ENCODE measurements around the gene TNNI2. TPM values are rescaled to one million over a fixed set of nuclear protein-coding genes. Genes with fewer than 3 reads are reported as not detected.

The TNNI2 gene
- total and polyA plus RNA-seq, 9 donors: 0.41 to 1.2 (median 0.66) TPM; not detected in 5

DNA sequence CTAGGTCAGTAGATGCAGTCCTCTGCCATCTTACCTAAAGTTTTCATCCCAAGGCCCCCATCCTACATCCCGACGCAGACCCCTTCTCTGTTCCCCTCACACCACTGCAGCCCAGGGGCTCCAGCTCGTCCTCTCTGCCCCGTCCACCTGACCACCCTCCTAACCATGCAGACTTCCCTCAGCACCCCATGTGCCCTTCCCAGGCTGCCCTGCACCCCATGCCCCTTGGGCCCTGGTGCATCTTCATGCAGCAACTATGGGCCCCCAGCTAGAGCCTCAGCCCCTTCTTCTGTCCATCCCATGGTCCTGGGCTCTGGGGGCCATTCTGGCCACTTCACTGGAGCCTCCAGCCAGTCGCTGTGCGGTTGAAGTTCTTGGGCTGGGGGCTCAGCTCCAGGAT, 50.0 kb downstream of the TNNI2 start:
- TF ChIP-seq EP300 (IDR thresholded peaks at IDR 0.05): no peak
- no peak for TF ChIP-seq POLR2A (IDR thresholded peaks at IDR 0.05)
- TF ChIP-seq CTCF (IDR thresholded peaks at IDR 0.05): no peak
- Histone ChIP-seq H3K27me3 (no peaks in the 10 kb centered on the region), H3K4me1 (ENCODE audit: insufficient read depth) (no peaks in the 10 kb centered on the region), H3K36me3 (no peaks in the 10 kb centered on the region), H3K9me3 (no peaks in the 10 kb centered on the region), H3K4me3 (no peak overlapping the region), H3K27ac (no peak overlapping the region)
- intact Hi-C loops (cut with DNase I): loop anchor here in 1 of 4 donors (5.0 kb wide), 1 partner anchor 258 kb away; no protein-coding TSS in a partner anchor
- DNase-seq: peak in 2 of 5 donors; percentile 12 to 26
- WGBS, 3 donors: 85 to 97% (median 93%) methylated on average over 4 to 6 of the region's 6 CpGs

GRCh38 chr11:1889224-1889930, 50.6 kb downstream of the TNNI2 start:
- H3K9me3 ChIP-seq: no peaks in the 10 kb centered on the region
- H3K27ac ChIP-seq: no peak overlapping the region
- no peak overlapping the region for H3K4me3 ChIP-seq
- TF ChIP-seq EP300 (IDR thresholded peaks at IDR 0.05): no peak
- TF ChIP-seq CTCF (IDR thresholded peaks at IDR 0.05): no peak
- no peak for TF ChIP-seq POLR2A (IDR thresholded peaks at IDR 0.05)
- WGBS, 3 donors: 79 to 84% (median 83%) methylated on average over 14 to 34 of the region's 34 CpGs
- intact Hi-C loops (cut with DNase I): loop anchor here in 1 of 4 donors (5.0 kb wide), 1 partner anchor 258 kb away; no protein-coding TSS in a partner anchor
- H3K4me1 ChIP-seq (ENCODE audit: insufficient read depth): no peaks in the 10 kb centered on the region
- no peaks in the 10 kb centered on the region for H3K36me3 ChIP-seq
- peak in 2 of 5 donors; percentile 11 to 35 for DNase-seq
- no peaks in the 10 kb centered on the region for H3K27me3 ChIP-seq

DNA sequence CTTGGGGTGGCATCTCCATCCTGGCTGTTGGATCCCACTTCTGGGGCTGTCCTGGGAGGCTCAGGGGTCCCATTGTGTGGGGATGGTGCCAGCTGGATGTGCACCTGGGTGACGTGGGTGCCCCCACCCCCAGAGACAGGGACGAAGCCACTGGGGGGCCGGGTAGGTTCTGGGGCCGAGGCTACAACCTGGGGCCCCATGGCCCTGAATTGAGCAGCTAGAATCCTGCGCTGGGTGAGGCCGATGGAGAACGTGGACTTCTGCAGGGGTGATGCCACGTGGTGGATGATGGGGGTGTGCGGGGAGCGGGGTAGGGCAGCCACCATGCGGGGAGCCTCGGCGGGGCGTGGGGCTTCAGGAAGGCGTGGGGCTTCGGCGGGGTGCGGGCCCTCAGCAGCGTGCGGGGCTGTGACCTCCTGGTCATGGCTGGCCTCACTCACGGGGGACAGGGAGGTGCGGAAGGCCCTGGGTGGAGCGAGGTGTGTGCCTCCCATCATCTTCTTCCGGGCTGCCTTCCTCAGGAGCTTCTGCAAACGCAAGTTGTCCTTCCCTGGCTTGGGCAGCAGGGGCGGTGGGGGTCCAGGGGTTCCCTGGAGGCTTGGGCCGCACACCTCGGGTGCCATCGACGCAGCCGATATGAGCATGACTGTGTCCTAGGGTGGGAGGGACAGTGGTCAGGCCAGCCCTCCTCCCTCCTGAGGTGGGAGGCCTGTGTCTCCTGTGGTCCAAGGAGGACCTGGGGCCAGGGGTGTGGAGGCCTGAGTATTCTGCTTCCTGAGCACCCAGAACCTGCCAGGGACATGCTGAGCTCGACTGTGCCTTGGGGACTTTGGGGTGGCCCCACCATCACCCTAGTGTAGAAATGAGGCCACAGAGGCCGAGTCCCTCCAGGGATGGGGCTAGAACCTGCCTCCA, 51.4 kb downstream of the TNNI2 start:
- DNase-seq: peak in 2 of 5 donors; percentile 19 to 29
- intact Hi-C loops (cut with DNase I): loop anchor here in 3 of 4 donors (5.0 to 10.0 kb wide), 2 partner anchors 55 to 257 kb away; partner anchors contain the start of gene MRPL23 (in 2 of the 3)
- Histone ChIP-seq H3K27ac (no peak overlapping the region), H3K36me3 (no peaks in the 10 kb centered on the region), H3K27me3 (no peaks in the 10 kb centered on the region), H3K4me3 (no peak overlapping the region), H3K9me3 (no peaks in the 10 kb centered on the region), H3K4me1 (ENCODE audit: insufficient read depth) (no peaks in the 10 kb centered on the region)
- WGBS, 3 donors: 90 to 94% (median 92%) methylated on average over 30 to 33 of the region's 33 CpGs
- no peak for TF ChIP-seq CTCF (IDR thresholded peaks at IDR 0.05)
- TF ChIP-seq POLR2A (IDR thresholded peaks at IDR 0.05): no peak
- no peak for TF ChIP-seq EP300 (IDR thresholded peaks at IDR 0.05)

Small RNA genes lying within 50 kb of the gene (microRNA-seq; reads per million reads assigned to microRNA genes)
- gene MIR4298 (0 reads per million in 3 donors), gene MIR7847 (0 reads per million in 3 donors)

Small RNA genes lying within 50 kb of the gene (small RNA-seq; reads per million reads assigned to genes)
- not detected for gene AC051649.1
- not detected for gene MIR4298

Other genes with a start within 250 kb of the TNNI2 start
- gene KRTAP5-2, start 240.7 kb upstream of the TNNI2 start, total RNA-seq: not detected
- gene KRTAP5-2, start 240.7 kb upstream of the TNNI2 start, polyA plus RNA-seq: not detected
- not detected for gene KRTAP5-3, start 230.5 kb upstream of the TNNI2 start, total RNA-seq
- gene KRTAP5-3, start 230.5 kb upstream of the TNNI2 start, polyA plus RNA-seq: not detected
- not detected for gene KRTAP5-4, start 216.8 kb upstream of the TNNI2 start, total RNA-seq
- not detected for gene KRTAP5-4, start 216.8 kb upstream of the TNNI2 start, polyA plus RNA-seq
- gene KRTAP5-5, start 209.2 kb upstream of the TNNI2 start, total RNA-seq: not detected
- not detected for gene KRTAP5-5, start 209.2 kb upstream of the TNNI2 start, polyA plus RNA-seq
- gene KRTAP5-6, start 141.8 kb upstream of the TNNI2 start, total RNA-seq: not detected
- not detected for gene KRTAP5-6, start 141.8 kb upstream of the TNNI2 start, polyA plus RNA-seq
- 1 to 10 TPM in 3 of 7 donors, under 1 TPM in 4; 0.56 to 3.6 (median 0.98) TPM for gene IFITM10, start 88.4 kb upstream of the TNNI2 start, total RNA-seq
- gene IFITM10, start 88.4 kb upstream of the TNNI2 start, polyA plus RNA-seq: under 1 TPM; 0.15 to 0.22 TPM
- gene CTSD, start 75.1 kb upstream of the TNNI2 start, total RNA-seq: 100 to 1,000 TPM; 107 to 545 (median 191) TPM
- gene CTSD, start 75.1 kb upstream of the TNNI2 start, polyA plus RNA-seq: 100 to 1,000 TPM in 1 of 2 donors, 10 to 100 TPM in 1; 89.0 to 200 TPM
- gene SYT8, start 4.0 kb upstream of the TNNI2 start, total RNA-seq: 1 to 10 TPM in 1 of 7 donors, under 1 TPM in 1, not detected in 5; 0.24 to 2.4 TPM
- gene SYT8, start 4.0 kb upstream of the TNNI2 start, polyA plus RNA-seq: not detected
- gene LSP1, start 14.1 kb downstream of the TNNI2 start, total RNA-seq: 10 to 100 TPM in 3 of 7 donors, 1 to 10 TPM in 4; 3.5 to 14.8 (median 9.0) TPM
- gene LSP1, start 14.1 kb downstream of the TNNI2 start, polyA plus RNA-seq: 10 to 100 TPM in 1 of 2 donors, 1 to 10 TPM in 1; 6.0 to 22.0 TPM
- gene PRR33, start 52.9 kb downstream of the TNNI2 start, total RNA-seq: not detected
- gene PRR33, start 52.9 kb downstream of the TNNI2 start, polyA plus RNA-seq: under 1 TPM in 1 of 2 donors, not detected in 1; 0.01 TPM
- gene TNNT3, start 80.7 kb downstream of the TNNI2 start, total RNA-seq: 1 to 10 TPM in 4 of 7 donors, not detected in 3; 1.4 to 5.7 (median 2.0) TPM
- gene TNNT3, start 80.7 kb downstream of the TNNI2 start, polyA plus RNA-seq: 1 to 10 TPM in 1 of 2 donors, under 1 TPM in 1; 0.22 to 9.0 TPM
- gene MRPL23, start 108.4 kb downstream of the TNNI2 start, total RNA-seq: 100 to 1,000 TPM in 2 of 7 donors, 10 to 100 TPM in 5; 33.2 to 145 (median 86.7) TPM
- 100 to 1,000 TPM in 1 of 2 donors, 10 to 100 TPM in 1; 21.7 to 106 TPM for gene MRPL23, start 108.4 kb downstream of the TNNI2 start, polyA plus RNA-seq
- gene H19, start 158.9 kb downstream of the TNNI2 start, total RNA-seq: 1,000 to 10,000 TPM in 3 of 7 donors, 100 to 1,000 TPM in 4; 113 to 2,888 (median 765) TPM
- gene H19, start 158.9 kb downstream of the TNNI2 start, polyA plus RNA-seq: 100 to 1,000 TPM; 315 to 601 TPM